ENCODE data around the gene ACBD6.
"Not testable (repeated sequence)": the region's sequence is repeated elsewhere in the genome, so short reads cannot be mapped to it uniquely, and the experiment has no call there.

Gene ACBD6

GRCh38 chr1:180412583-180412982 is 89.8 kb downstream of the ACBD6 start:
- no peak for DNase-seq

- DNase-seq = not testable (repeated sequence)
Measured at GRCh38 chr1:180408128-180408527, 94.2 kb downstream of the ACBD6 start.

- DNase-seq = no peak
Measured at GRCh38 chr1:180407051-180407450, 95.3 kb downstream of the ACBD6 start.

- no peak for DNase-seq
Measured at GRCh38 chr1:180402551-180402950, 99.8 kb downstream of the ACBD6 start.

GRCh38 chr1:180402001-180402400 is 100.4 kb downstream of the ACBD6 start:
- DNase-seq = no peak

GRCh38 chr1:180397175-180397574 is 105.2 kb downstream of the ACBD6 start:
- DNase-seq = no peak

- DNase-seq = no peak
Measured at GRCh38 chr1:180392427-180393145, 109.8 kb downstream of the ACBD6 start.

- DNase-seq = no peak
Measured at GRCh38 chr1:180392020-180392419, 110.4 kb downstream of the ACBD6 start.

GRCh38 chr1:180387413-180387812 is 115.0 kb downstream of the ACBD6 start:
- DNase-seq = no peak

- DNase-seq = no peak
Measured at GRCh38 chr1:180386745-180387367, 115.5 kb downstream of the ACBD6 start.

GRCh38 chr1:180385144-180385543 is 117.2 kb downstream of the ACBD6 start:
- no peak for DNase-seq

- DNase-seq = no peak
Measured at GRCh38 chr1:180384286-180385005, 117.9 kb downstream of the ACBD6 start.

- DNase-seq = no peak
Measured at GRCh38 chr1:180382326-180383115, 119.9 kb downstream of the ACBD6 start.

GRCh38 chr1:180381184-180381580 is 121.2 kb downstream of the ACBD6 start:
- DNase-seq = no peak

GRCh38 chr1:180380259-180381183 is 121.9 kb downstream of the ACBD6 start:
- DNase-seq = no peak

- DNase-seq = no peak
Measured at GRCh38 chr1:180376800-180377199, 125.6 kb downstream of the ACBD6 start.

- no peak for DNase-seq
Measured at GRCh38 chr1:180376253-180376652, 126.1 kb downstream of the ACBD6 start.

- no peak for DNase-seq
Measured at GRCh38 chr1:180372728-180373127, 129.6 kb downstream of the ACBD6 start.

GRCh38 chr1:180370597-180370996 is 131.8 kb downstream of the ACBD6 start:
- DNase-seq = no peak

GRCh38 chr1:180370188-180370587 is 132.2 kb downstream of the ACBD6 start:
- no peak for DNase-seq

GRCh38 chr1:180369061-180369460 is 133.3 kb downstream of the ACBD6 start:
- DNase-seq = no peak

Measured in CD4-positive, alpha-beta T cell treated with Interleukin-12 subunit alpha and Interleukin-12 subunit beta, for 1 hour (primary cell).